ENCODE measurements around the gene CCNY.
A peak's percentile ranks its signal among the peaks of the same experiment; 100 is the strongest.

Gene CCNY

GRCh38 chr10:35423505-35424306 is 87.4 kb downstream of the CCNY start:
- no peak for DNase-seq (ENCODE audit: low read depth in 3 of 3, low spot score in 1 of 3)

DNA sequence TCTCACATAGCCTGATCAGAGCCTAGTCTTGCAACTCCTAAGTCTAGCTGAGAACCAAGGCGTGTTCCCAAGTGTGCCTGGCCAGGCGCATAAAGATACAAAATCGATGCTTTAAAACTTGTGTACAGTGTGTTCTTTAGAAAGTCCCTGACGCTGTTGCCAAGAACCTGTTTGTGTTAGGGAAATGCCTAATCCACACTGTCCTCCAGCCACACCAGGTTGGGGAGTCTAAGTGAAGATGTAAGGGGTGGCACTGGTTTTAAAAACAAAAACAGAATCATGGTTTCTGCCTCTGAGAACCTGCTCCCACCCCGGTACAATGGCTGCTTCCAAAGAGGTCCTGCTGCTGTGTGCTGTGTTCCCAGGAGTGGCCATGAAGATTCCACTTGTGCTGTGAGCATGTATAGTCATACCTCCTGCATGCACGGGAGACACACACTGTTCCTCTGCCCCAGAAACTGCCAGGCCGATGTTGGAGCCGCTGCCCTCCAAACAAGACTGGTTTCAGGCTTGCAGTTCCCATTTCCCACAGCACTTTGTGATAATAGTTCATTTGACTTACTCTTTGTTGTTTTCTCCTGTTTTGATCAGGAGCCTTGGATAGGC is 88.5 kb downstream of the CCNY start:
- no peak for DNase-seq (ENCODE audit: low read depth in 3 of 3, low spot score in 1 of 3)

GRCh38 chr10:35425595-35425994 is 89.3 kb downstream of the CCNY start:
- DNase-seq (ENCODE audit: low read depth in 3 of 3, low spot score in 1 of 3): no peak

- DNase-seq (ENCODE audit: low read depth in 3 of 3, low spot score in 1 of 3): no peak
These were observed 90.3 kb downstream of the CCNY start for GRCh38 chr10:35426657-35427056.

- no peak for DNase-seq (ENCODE audit: low read depth in 3 of 3, low spot score in 1 of 3)
These were observed 91.2 kb downstream of the CCNY start for GRCh38 chr10:35427543-35427942.

DNA sequence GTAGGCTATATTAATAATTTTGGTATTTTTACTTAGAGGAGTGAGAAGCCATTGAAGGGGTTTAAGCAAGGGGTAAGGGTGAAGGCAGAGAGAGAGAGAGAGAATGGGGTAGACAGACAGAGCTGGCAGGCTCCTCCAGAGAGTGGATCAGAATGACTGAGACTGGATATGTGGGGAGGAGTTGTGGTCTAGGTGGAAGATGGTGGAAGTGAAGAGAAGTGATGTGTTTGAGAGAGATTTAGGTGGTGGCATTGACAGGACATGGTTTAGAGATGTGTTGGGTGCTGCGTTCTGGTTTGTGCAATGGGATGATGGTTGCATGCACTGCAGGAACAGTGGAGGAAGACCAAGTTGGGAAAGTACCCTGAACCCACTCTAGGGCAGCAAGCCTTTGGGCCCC is 92.2 kb downstream of the CCNY start:
- no peak for DNase-seq (ENCODE audit: low read depth in 3 of 3, low spot score in 1 of 3)

DNA sequence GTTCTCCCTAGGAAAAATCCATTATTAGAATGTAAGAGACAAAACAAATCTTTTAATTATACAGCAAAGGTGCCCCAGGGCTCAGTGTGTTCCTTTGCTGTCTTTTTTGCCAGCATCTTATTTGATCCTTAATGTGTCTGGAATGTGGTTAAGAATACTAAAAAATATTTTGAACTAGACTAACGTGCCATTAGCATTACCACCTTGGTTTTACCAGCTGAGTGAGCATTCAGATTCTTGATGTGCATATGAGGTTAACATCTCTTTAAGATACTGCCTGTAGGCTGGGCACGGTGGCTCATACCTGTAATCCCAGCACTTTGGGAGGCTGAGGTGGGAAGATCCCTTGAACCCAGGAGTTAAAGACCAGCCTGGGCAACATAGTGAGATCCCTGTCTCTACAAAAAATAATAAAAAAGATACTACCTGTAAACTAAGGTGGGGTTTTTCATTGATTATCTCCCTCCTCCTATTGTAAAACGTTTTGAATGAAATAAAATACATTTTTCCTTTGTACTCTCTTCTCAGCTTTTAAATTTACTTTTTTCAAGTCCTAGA is 96.6 kb downstream of the CCNY start:
- DNase-seq (ENCODE audit: low read depth in 3 of 3, low spot score in 1 of 3): no peak

- DNase-seq (ENCODE audit: low read depth in 3 of 3, low spot score in 1 of 3): no peak
These were observed 97.6 kb downstream of the CCNY start for GRCh38 chr10:35433851-35434426.

DNA sequence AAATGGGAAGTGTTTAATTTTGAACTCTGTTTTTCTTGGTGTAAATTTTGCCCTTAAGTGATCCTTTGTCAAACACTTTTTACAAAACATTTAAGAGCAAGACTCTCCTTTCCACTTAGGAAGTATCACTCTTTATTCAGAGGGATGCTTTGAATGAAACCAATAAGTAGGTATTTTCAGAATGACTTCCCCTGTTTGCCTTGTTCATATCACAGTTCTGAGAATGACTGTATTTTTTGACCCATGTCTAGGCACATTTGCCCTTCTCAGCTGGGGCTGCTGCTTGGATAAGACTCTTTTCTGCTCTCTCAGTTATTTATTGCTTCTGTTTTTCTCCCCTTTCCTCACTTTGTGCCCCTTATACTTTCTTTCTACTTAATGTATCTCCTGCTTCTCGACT is 98.2 kb downstream of the CCNY start:
- DNase-seq (ENCODE audit: low read depth in 3 of 3, low spot score in 1 of 3): no peak

DNA sequence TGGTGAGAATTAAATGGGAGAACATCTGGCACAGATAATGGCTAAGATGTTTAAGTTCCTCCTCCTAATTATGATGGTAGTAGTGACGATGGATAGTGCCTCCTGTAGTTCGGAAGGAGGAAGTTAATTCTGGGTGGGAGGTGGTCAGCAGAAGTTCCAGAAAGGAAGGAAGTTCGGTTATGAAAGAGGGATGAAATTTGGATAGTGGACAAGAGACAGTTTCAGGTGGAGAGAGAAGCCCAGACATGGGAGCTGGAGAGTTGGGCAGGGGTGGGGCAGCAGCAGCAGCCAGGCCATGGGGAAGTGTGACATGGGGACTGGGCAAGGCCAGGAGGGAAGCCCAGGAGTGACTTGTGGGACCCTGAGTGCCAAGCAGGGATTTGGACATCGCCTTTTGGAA is 99.5 kb downstream of the CCNY start:
- no peak for DNase-seq (ENCODE audit: low read depth in 3 of 3, low spot score in 1 of 3)

DNA sequence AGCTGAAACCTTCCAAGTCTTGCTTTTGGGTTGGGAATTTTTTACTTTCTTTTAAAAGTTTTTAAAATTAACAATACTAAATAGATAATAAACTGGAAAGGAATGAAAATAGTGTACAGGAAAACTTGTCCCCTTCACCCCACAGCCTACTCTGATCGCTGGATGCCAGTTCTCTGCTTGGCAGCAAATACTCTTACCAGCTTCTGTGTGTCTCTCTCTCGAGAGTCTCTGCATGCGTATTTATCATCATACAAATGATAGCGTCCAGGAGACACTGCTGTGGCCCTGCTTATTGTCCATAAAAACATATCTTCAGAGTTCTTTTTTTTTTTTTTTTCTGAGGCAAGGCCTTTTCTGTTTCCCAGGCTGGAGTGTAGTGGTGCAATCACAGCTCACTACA is 101.5 kb downstream of the CCNY start:
- no peak for DNase-seq (ENCODE audit: low read depth in 3 of 3, low spot score in 1 of 3)

DNA sequence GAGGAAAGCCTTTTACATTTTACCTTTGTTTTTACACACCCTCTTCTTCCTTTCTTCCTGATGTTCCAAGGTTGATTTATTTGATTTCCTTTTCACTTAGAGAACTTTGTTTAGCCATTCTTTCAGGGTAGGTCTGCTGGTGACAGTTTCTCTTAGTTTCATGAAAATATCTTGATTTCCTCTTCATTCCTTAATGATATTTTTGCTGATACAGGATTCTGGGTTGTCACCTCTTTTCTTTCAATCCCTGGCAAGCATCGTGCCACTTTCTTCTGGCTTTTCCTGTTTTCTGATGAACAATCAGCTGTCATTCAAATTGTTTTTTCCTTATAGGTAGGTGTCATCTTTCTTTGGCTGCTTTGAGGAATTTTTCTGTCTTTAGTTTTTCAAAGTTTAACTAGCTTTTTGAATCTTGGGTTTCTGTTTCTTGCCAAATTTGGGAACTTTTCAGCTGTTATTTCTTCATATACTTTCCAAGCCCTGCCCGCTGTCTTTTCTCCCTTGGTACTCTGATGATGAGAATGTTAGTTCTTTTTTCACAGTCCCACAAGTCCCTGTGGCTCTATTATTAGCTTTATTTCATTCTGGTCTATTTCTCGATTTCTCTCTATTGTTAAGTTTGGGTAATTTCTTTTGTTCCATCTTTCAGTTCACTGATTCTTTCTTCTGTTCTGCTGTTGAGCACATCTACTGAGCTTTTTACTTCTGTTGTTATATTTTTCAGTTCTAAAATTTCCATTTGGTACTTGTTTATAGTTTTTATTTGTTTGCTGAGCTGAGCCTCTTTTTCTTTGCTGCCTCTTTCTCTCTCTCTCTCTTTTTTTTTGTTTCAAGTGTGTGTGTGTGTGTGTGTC is 102.6 kb downstream of the CCNY start:
- DNase-seq (ENCODE audit: low read depth in 3 of 3, low spot score in 1 of 3): no peak

DNA sequence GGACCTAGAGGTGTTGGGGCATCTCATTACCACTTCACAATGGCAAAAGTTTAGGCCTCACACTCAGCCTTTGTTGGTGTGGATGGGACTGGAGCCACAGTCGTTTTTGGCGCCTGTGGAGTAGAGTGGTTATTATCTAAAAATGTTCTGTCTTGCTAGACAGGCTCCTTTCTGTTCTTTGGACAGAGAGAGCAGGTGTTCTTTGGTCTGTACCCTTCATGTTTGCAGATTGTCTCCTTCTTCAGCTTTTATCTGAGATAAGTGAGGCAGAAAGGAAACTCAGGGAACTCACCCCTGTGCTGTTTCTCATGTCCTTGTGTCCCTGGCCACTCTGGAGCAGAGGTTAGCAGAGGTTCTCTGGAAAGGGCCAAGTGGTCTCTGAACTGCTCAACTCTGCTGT is 103.7 kb downstream of the CCNY start:
- DNase-seq (ENCODE audit: low read depth in 3 of 3, low spot score in 1 of 3): no peak

- no peak for DNase-seq (ENCODE audit: low read depth in 3 of 3, low spot score in 1 of 3)
These were observed 105.7 kb downstream of the CCNY start for GRCh38 chr10:35442028-35442427.

- no peak for DNase-seq (ENCODE audit: low read depth in 3 of 3, low spot score in 1 of 3)
These were observed 106.3 kb downstream of the CCNY start for GRCh38 chr10:35442592-35442991.

GRCh38 chr10:35443858-35444257 is 107.5 kb downstream of the CCNY start:
- no peak for DNase-seq (ENCODE audit: low read depth in 3 of 3, low spot score in 1 of 3)

GRCh38 chr10:35445150-35445884 is 109.0 kb downstream of the CCNY start:
- DNase-seq (ENCODE audit: low read depth in 3 of 3, low spot score in 1 of 3): no peak

GRCh38 chr10:35446439-35446838 is 110.1 kb downstream of the CCNY start:
- no peak for DNase-seq (ENCODE audit: low read depth in 3 of 3, low spot score in 1 of 3)

- peak in 1 of 3 donors; percentile 3 for DNase-seq (ENCODE audit: low read depth in 3 of 3, low spot score in 1 of 3)
These were observed 111.5 kb downstream of the CCNY start for GRCh38 chr10:35447693-35448407.

Data from stimulated activated CD4-positive, alpha-beta T cell treated with anti-CD3 and anti-CD28 coated beads, TNF-alpha, amount 100 ng/mL, for 1 hour (primary cell).